HepG2 (cell line): Measurements from ENCODE around the gene SYDE2.

ENCODE experiments used
- CHD2 ChIP-seq: IDR thresholded peaks from 2 replicates; pipeline ENCODE4 v1.6.1; 2011; ENCODE audit warnings: low read depth, low read length, improper control_type of control experiment
- MED8 ChIP-seq: sonication (generic); formaldehyde crosslinking; IDR thresholded peaks from 2 replicates; pipeline ENCODE4 v1.8.1; 2023; ENCODE audit warnings: mild to moderate bottlenecking, missing genetic modification reagents; ENCODE audit not compliant: insufficient replicate concordance
- SMAD1 ChIP-seq: sonication (generic); formaldehyde crosslinking; IDR thresholded peaks from 2 replicates; pipeline ENCODE4 v1.4.0; 2020; ENCODE audit warnings: missing genetic modification reagents, low read depth, mild to moderate bottlenecking, borderline replicate concordance
- TMF1 ChIP-seq: sonication (generic); formaldehyde crosslinking; IDR thresholded peaks from 2 replicates; pipeline ENCODE4 v1.8.1; 2022; ENCODE audit warnings: low read depth, missing genetic modification reagents
- ZNF124 ChIP-seq: sonication (generic); formaldehyde crosslinking; IDR thresholded peaks from 2 replicates; pipeline ENCODE4 v1.4.0; 2020; ENCODE audit warnings: missing genetic modification reagents
- TF ChIP-seq, protein P1 (sequence below): sonication (generic); formaldehyde crosslinking; IDR thresholded peaks from 2 replicates; pipeline ENCODE4 v1.5.0; 2020; ENCODE audit warnings: mild to moderate bottlenecking, missing genetic modification reagents, moderate library complexity

DNA sequence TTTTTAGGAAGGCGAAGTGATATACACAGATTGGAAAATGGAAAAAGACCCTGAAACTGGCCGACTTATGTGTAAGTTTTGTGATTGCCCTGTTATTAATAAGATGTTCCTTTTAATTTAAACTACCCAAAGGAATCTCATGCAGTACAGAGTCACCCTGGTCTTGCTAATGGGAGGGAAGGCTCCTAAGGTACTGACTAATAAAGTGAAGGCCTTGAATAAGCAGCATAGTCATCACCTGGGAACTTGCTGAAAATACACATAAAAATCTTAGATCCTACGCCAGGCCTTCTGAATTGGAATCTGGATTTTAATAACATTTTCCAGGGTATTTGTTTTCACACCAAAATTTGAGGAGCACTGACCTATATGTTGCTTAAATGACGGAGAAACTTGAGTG, 79.1 kb downstream of the SYDE2 start:
- TF ChIP-seq TMF1 (no peak), SMAD1 (CRISPR knock-in tag) (no peak), ZNF124 (no peak), MED8 (no peak), CHD2 (no peak)
- TF ChIP-seq, protein P1, sequence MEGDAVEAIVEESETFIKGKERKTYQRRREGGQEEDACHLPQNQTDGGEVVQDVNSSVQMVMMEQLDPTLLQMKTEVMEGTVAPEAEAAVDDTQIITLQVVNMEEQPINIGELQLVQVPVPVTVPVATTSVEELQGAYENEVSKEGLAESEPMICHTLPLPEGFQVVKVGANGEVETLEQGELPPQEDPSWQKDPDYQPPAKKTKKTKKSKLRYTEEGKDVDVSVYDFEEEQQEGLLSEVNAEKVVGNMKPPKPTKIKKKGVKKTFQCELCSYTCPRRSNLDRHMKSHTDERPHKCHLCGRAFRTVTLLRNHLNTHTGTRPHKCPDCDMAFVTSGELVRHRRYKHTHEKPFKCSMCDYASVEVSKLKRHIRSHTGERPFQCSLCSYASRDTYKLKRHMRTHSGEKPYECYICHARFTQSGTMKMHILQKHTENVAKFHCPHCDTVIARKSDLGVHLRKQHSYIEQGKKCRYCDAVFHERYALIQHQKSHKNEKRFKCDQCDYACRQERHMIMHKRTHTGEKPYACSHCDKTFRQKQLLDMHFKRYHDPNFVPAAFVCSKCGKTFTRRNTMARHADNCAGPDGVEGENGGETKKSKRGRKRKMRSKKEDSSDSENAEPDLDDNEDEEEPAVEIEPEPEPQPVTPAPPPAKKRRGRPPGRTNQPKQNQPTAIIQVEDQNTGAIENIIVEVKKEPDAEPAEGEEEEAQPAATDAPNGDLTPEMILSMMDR (CRISPR knock-in tag): no peak
